DOHH2 (cell line): Measurements from ENCODE around the gene PTPRN2.
A peak's percentile ranks its signal among the peaks of the same experiment; 100 is the strongest.

Source experiments
- H3F3A ChIP-seq: fragments of 200-600 bp; sonication (generic), shearing (Covaris generic); 2 replicates; pipeline ENCODE4 v1.6.0; 2016; ENCODE audit warnings: antibody characterized with exemption, mild to moderate bottlenecking; ENCODE audit not compliant: control insufficient read depth, insufficient read depth
- H3K27ac ChIP-seq: fragments of 200-600 bp; sonication (generic); 2 replicates; pipeline ENCODE4 v1.5.1; 2014; ENCODE audit warnings: low read depth, mild to moderate bottlenecking, low read length, moderate library complexity
- H3K27me3 ChIP-seq: fragments of 200-600 bp; sonication (generic); 2 replicates; pipeline ENCODE4 v1.6.1; 2014; ENCODE audit warnings: mild to moderate bottlenecking, low read length, mixed read lengths; ENCODE audit not compliant: control insufficient read depth
- H3K36me3 ChIP-seq: fragments of 200-600 bp; sonication (generic); 2 replicates; pipeline ENCODE4 v1.6.1; 2014; ENCODE audit warnings: mild to moderate bottlenecking, low read length, moderate library complexity, mixed read lengths; ENCODE audit not compliant: control insufficient read depth
- H3K4me1 ChIP-seq: fragments of 200-600 bp; sonication (generic); 2 replicates; pipeline ENCODE4 v1.6.1; 2014; ENCODE audit warnings: mild to moderate bottlenecking, low read length, mixed read lengths; ENCODE audit not compliant: control insufficient read depth
- H3K4me2 ChIP-seq: fragments of 200-600 bp; sonication (generic); 2 replicates; pipeline ENCODE4 v1.6.0; 2014; ENCODE audit warnings: mild to moderate bottlenecking, low read length, moderate library complexity
- H3K4me3 ChIP-seq: fragments of 200-600 bp; sonication (generic); 2 replicates; pipeline ENCODE4 v1.5.1; 2014; ENCODE audit warnings: mild to moderate bottlenecking, low read length, mixed read lengths
- H3K79me2 ChIP-seq: fragments of 200-600 bp; sonication (generic); 2 replicates; pipeline ENCODE4 v1.6.1; 2014; ENCODE audit warnings: mild to moderate bottlenecking, low read length, mixed read lengths; ENCODE audit not compliant: control insufficient read depth
- H3K9me2 ChIP-seq: fragments of 200-600 bp; sonication (generic); replicated peaks from 2 replicates; pipeline ENCODE4 v1.6.1; 2014; ENCODE audit warnings: mild to moderate bottlenecking, low read length, mixed read lengths; ENCODE audit not compliant: control insufficient read depth
- H3K9me3 ChIP-seq: fragments of 200-600 bp; sonication (generic); 2 replicates; pipeline ENCODE4 v1.6.1; 2014; ENCODE audit warnings: antibody characterized with exemption, low read length, mixed read lengths; ENCODE audit not compliant: control insufficient read depth, insufficient read depth
- H4K20me1 ChIP-seq: fragments of 200-600 bp; sonication (generic); 2 replicates; pipeline ENCODE4 v1.6.0; 2014; ENCODE audit warnings: low read depth, mild to moderate bottlenecking, antibody characterized with exemption, low read length, moderate library complexity; ENCODE audit not compliant: control insufficient read depth, insufficient read depth
- EZH2phosphoT487 ChIP-seq: fragments of 200-600 bp; sonication (generic); IDR thresholded peaks from 2 replicates; pipeline ENCODE4 v1.6.1; 2017; ENCODE audit warnings: borderline replicate concordance, mild to moderate bottlenecking, antibody characterized with exemption, low read length, moderate library complexity, mixed read lengths
- TF ChIP-seq, protein P1 (sequence below): fragments of 200-600 bp; sonication (generic); IDR thresholded peaks from one replicate; pipeline ENCODE4 v1.5.1; 2014; ENCODE audit warnings: antibody characterized with exemption, mild to moderate bottlenecking, low read depth, low read length; ENCODE audit not compliant: poor library complexity, severe bottlenecking

PTPRN2 gene

DNA sequence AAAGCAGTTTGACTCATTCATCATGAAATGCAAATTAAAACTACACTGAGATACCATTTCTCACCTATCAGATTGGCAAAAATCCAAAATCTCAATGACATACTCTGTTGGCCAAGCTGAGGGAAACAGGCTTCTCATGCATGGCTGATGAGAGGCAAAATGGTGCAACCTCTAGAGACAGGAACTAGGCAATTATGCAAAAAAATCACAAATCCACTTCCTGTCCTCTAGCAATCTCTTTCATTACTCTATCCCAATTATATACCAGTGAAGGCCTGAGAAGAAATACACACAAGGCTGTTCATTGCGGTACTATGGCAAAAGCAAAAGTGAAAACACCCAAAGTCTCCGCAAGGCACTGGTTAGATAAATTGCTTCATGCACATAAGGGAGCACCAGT is 25.9 kb upstream of the PTPRN2 start:
- H4K20me1 ChIP-seq = 0 out of 2 replicates have a peak, but pooled peaks cover 5% of the 10 kb centered on the region
- H3K9me2 ChIP-seq = no peaks in the 10 kb centered on the region
- H3K4me1 ChIP-seq = peaks cover 35% of the 10 kb centered on the region
- peak overlapping the region; percentile 20 for H3K27ac ChIP-seq
- peaks cover 33% of the 10 kb centered on the region for H3K36me3 ChIP-seq
- no peaks in the 10 kb centered on the region for H3K9me3 ChIP-seq
- H3K4me3 ChIP-seq = peak overlapping the region; percentile 40
- peak overlapping the region; percentile 56 for H3K4me2 ChIP-seq
- H3K27me3 ChIP-seq = no peaks in the 10 kb centered on the region
- TF ChIP-seq, protein P1, sequence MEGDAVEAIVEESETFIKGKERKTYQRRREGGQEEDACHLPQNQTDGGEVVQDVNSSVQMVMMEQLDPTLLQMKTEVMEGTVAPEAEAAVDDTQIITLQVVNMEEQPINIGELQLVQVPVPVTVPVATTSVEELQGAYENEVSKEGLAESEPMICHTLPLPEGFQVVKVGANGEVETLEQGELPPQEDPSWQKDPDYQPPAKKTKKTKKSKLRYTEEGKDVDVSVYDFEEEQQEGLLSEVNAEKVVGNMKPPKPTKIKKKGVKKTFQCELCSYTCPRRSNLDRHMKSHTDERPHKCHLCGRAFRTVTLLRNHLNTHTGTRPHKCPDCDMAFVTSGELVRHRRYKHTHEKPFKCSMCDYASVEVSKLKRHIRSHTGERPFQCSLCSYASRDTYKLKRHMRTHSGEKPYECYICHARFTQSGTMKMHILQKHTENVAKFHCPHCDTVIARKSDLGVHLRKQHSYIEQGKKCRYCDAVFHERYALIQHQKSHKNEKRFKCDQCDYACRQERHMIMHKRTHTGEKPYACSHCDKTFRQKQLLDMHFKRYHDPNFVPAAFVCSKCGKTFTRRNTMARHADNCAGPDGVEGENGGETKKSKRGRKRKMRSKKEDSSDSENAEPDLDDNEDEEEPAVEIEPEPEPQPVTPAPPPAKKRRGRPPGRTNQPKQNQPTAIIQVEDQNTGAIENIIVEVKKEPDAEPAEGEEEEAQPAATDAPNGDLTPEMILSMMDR = no peak
- TF ChIP-seq EZH2phosphoT487 = no peak
- 0 out of 2 replicates have a peak, but pooled peaks cover 3% of the 10 kb centered on the region for H3K79me2 ChIP-seq
- peaks cover 3% of the 10 kb centered on the region; the same call in 1 of the 2 replicates for H3F3A ChIP-seq

DNA sequence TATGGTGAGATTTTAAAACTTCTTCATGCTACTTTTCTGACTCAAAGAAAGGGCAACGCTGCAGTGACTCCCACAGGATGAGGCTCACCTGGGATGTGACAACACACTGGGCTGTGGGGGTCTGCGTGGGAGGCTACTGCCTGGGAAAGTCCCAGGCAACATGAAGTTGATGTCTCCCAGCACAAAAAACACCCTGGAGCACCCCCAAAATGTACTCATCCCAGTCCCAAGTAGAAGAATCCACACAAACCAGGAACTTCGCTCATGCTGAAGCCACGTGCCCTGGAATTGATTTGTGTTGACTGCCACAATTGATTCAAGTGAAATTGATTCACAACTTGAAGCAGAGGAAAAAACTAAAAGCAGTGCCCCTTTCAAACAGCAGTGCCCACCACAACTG is 24.9 kb upstream of the PTPRN2 start:
- H3K27me3 ChIP-seq = no peaks in the 10 kb centered on the region
- H3K79me2 ChIP-seq = 0 out of 2 replicates have a peak, but pooled peaks cover 3% of the 10 kb centered on the region
- TF ChIP-seq, protein P1 = no peak
- TF ChIP-seq EZH2phosphoT487 = no peak
- H4K20me1 ChIP-seq = 0 out of 2 replicates have a peak, but pooled peaks cover 5% of the 10 kb centered on the region
- no peaks in the 10 kb centered on the region for H3K9me2 ChIP-seq
- no peak overlapping the region for H3K4me2 ChIP-seq
- H3F3A ChIP-seq = peaks cover 3% of the 10 kb centered on the region; the same call in 1 of the 2 replicates
- no peaks in the 10 kb centered on the region for H3K9me3 ChIP-seq
- peaks cover 35% of the 10 kb centered on the region for H3K4me1 ChIP-seq
- H3K36me3 ChIP-seq = peaks cover 40% of the 10 kb centered on the region
- H3K4me3 ChIP-seq = no peak overlapping the region
- H3K27ac ChIP-seq = no peak overlapping the region

DNA sequence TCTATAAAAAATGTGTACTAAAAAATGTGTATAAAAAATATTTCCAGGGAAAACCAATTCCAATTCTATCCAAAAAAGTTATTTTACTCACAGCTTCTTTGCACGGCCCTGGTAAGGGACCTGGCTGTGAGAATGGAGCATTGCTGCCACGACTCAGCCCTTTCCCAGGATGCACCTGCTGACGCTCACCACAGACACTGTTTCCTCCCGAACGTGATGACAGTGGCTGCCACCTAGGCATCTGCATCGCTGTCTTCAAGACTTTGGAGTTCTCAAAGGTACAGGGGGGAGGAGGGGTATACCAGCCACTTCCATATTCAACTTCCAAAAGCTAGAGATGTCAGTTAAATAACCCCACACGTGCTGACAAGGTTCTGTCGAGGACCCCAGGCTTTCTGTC is 23.9 kb upstream of the PTPRN2 start:
- TF ChIP-seq, protein P1 = no peak
- TF ChIP-seq EZH2phosphoT487 = no peak
- Histone ChIP-seq H3K79me2 (0 out of 2 replicates have a peak, but pooled peaks cover 3% of the 10 kb centered on the region), H3K4me2 (no peak overlapping the region), H3F3A (peaks cover 3% of the 10 kb centered on the region; the same call in 1 of the 2 replicates), H3K9me3 (no peaks in the 10 kb centered on the region), H4K20me1 (0 out of 2 replicates have a peak, but pooled peaks cover 5% of the 10 kb centered on the region), H3K9me2 (no peaks in the 10 kb centered on the region), H3K4me3 (no peak overlapping the region), H3K36me3 (peaks cover 45% of the 10 kb centered on the region), H3K4me1 (peaks cover 35% of the 10 kb centered on the region), H3K27ac (no peak overlapping the region), H3K27me3 (no peaks in the 10 kb centered on the region)
